Breast epithelium (tissue), 3 donors: ENCODE data around the gene FZD10.

ENCODE experiments used
- POLR2A ChIP-seq: fragments of 450-650 bp; IDR thresholded peaks from one replicate; pipeline ENCODE4 v1.6.1; 2016; ENCODE audit warnings: antibody characterized with exemption, mild to moderate bottlenecking, moderate library complexity
- TF ChIP-seq, protein P1 (sequence below), 3 donors: fragments of 450-650 bp; IDR thresholded peaks; one replicate each; pipeline ENCODE4 v1.5.1; 2016 to 2017; ENCODE audit warnings: antibody characterized with exemption in 3 of 3, mild to moderate bottlenecking in 3 of 3, moderate library complexity in 3 of 3

- TF ChIP-seq POLR2A, result no peak
- TF ChIP-seq, protein P1, sequence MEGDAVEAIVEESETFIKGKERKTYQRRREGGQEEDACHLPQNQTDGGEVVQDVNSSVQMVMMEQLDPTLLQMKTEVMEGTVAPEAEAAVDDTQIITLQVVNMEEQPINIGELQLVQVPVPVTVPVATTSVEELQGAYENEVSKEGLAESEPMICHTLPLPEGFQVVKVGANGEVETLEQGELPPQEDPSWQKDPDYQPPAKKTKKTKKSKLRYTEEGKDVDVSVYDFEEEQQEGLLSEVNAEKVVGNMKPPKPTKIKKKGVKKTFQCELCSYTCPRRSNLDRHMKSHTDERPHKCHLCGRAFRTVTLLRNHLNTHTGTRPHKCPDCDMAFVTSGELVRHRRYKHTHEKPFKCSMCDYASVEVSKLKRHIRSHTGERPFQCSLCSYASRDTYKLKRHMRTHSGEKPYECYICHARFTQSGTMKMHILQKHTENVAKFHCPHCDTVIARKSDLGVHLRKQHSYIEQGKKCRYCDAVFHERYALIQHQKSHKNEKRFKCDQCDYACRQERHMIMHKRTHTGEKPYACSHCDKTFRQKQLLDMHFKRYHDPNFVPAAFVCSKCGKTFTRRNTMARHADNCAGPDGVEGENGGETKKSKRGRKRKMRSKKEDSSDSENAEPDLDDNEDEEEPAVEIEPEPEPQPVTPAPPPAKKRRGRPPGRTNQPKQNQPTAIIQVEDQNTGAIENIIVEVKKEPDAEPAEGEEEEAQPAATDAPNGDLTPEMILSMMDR (IDR thresholded peaks at IDR 0.05), result no peak
Observed at GRCh38 chr12:130164216-130164542, 1.9 kb downstream of the FZD10 start.
